Mucosa of descending colon (tissue), 3 donors: ENCODE measurements around the gene HIRIP3. TPM values are rescaled to one million over a fixed set of nuclear protein-coding genes. Genes with fewer than 3 reads are reported as not detected.

Source experiments
- ATAC-seq: fragments of 200-7000 bp; cut with Tn5 transposase; one replicate; pipeline ENCODE4 v1.9.1; 2020; ENCODE audit warnings: mild to moderate bottlenecking, moderate library complexity
- DNase-seq, 3 donors: peaks; one replicate each; pipeline ENCODE4 v3.0.0-alpha.2; 2020
- H3K36me3 ChIP-seq: fragments of 200-600 bp; one replicate; pipeline ENCODE4 v1.8.0; 2021; ENCODE audit warnings: low read depth, mild to moderate bottlenecking
- H3K4me1 ChIP-seq: fragments of 200-600 bp; one replicate; pipeline ENCODE4 v1.8.0; 2021; ENCODE audit warnings: low read depth, mild to moderate bottlenecking
- H3K4me3 ChIP-seq: fragments of 200-600 bp; one replicate; pipeline ENCODE4 v1.8.0; 2021; ENCODE audit warnings: mild to moderate bottlenecking
- H3K9me3 ChIP-seq: fragments of 200-600 bp; one replicate; pipeline ENCODE4 v1.8.0; 2021; ENCODE audit warnings: mild to moderate bottlenecking
- intact Hi-C, 2 donors: fragments of 100-400 bp; cut with DNase I in 1 of 2; cut with micrococcal nuclease in 1 of 2; formaldehyde crosslinking; loops; one replicate each; pipeline versions ENCODE4 v1.11.0 to v1.11.1; 2022; cut with DNase I, micrococcal nuclease
- total RNA-seq, 3 donors: library from RNA; stranded (reverse); fragmentation: NEBNext Ultra II Directional in 2 of 3; extraction: Animal tissue kit (Norgen Biotek cat#: 25700) in 2 of 3; gene quantifications; one replicate each; pipeline versions ENCODE4 v1.2.1 to v1.2.4, GENCODE V29; 2021 to 2023
- TF ChIP-seq, protein P1 (sequence below): fragments of 200-600 bp; IDR thresholded peaks from one replicate; pipeline ENCODE4 v1.8.0; 2022; ENCODE audit warnings: antibody characterized with exemption, mild to moderate bottlenecking
- donor health status: DM: no; HTN: no; CAD: no; lungs with moderate emphysema.
- donor health status: DM: no; HTN: no; CAD: no.
- donor health status: DM: no; HTN: yes; CAD: no.

HIRIP3 gene
- total RNA-seq, 3 donors from 2014 or later, result 11.3 to 21.3 (median 11.9) TPM

DNA sequence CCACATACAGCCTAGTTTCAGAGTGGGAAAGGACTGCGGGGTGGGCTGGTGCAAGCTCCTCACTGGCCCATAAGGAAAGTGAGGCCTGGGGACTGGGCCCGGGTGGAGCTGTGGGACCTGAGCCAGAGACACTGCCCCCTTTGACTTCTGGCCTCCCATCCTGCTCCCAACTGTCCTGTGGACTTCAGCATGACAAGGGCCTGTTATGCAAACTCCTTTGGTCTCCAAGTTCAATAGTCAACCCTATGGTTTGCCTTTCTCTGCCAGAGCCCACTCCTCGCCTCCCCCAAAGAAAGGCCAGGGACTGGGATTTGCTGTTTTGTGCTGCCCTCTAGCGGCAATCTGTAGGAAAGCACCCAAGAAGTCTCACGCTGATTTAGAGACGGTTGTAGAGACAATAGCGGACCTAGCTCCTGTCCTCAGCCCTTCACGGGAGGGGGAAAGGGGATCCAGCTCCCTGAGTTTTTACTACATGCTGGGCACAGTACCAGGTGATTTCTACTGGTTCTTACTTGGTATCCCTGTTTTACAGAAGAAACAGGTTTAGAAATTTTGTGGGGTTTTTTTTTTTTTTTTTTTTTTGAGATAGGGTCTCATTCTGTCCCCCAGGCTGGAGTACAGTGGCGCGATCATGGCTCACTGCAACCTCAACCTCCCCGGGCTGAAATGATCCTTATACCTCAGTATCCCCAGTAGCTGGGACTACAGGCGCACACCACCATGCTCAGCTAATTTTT is 36.8 kb upstream of the HIRIP3 start:
- H3K9me3 ChIP-seq, result no peaks in the 10 kb centered on the region
- H3K4me3 ChIP-seq, result no peak overlapping the region
- peaks cover 3% of the 10 kb centered on the region for H3K4me1 ChIP-seq
- H3K36me3 ChIP-seq, result no peaks in the 10 kb centered on the region
- ATAC-seq (peak; percentile 75), DNase-seq (peak in 1 of 3 donors; percentile 61)
- TF ChIP-seq, protein P1, sequence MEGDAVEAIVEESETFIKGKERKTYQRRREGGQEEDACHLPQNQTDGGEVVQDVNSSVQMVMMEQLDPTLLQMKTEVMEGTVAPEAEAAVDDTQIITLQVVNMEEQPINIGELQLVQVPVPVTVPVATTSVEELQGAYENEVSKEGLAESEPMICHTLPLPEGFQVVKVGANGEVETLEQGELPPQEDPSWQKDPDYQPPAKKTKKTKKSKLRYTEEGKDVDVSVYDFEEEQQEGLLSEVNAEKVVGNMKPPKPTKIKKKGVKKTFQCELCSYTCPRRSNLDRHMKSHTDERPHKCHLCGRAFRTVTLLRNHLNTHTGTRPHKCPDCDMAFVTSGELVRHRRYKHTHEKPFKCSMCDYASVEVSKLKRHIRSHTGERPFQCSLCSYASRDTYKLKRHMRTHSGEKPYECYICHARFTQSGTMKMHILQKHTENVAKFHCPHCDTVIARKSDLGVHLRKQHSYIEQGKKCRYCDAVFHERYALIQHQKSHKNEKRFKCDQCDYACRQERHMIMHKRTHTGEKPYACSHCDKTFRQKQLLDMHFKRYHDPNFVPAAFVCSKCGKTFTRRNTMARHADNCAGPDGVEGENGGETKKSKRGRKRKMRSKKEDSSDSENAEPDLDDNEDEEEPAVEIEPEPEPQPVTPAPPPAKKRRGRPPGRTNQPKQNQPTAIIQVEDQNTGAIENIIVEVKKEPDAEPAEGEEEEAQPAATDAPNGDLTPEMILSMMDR, result peak; percentile 65
- intact Hi-C loops, result no loop called here

DNA sequence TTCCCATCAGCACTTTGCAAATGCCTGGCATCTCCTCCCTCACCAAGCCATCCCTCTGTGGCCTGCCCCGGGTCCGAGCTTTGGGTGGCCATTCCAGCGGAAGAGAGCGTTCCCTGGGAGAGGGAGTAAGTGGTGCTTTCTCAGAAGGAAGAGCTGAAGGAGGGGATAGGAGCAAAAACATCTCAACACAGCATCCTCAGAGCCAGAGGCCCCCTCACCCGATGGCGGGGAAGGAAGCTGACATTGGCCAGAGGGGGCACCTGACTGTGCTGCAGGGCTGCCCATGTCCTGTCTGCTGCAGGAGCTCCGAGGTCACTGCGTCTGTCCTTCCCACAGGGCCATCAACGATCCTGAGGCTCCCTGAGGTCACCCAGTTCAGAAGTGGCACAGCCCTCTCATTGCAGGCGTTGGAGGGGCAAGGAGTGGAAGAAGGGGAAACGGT is 36.1 kb upstream of the HIRIP3 start:
- TF ChIP-seq, protein P1, result no peak
- H3K4me1 ChIP-seq, result peaks cover 3% of the 10 kb centered on the region
- no peaks in the 10 kb centered on the region for H3K36me3 ChIP-seq
- H3K9me3 ChIP-seq, result no peaks in the 10 kb centered on the region
- no peak overlapping the region for H3K4me3 ChIP-seq
- intact Hi-C loops, result no loop called here
- DNase-seq, result no peak
- ATAC-seq, result no peak

DNA sequence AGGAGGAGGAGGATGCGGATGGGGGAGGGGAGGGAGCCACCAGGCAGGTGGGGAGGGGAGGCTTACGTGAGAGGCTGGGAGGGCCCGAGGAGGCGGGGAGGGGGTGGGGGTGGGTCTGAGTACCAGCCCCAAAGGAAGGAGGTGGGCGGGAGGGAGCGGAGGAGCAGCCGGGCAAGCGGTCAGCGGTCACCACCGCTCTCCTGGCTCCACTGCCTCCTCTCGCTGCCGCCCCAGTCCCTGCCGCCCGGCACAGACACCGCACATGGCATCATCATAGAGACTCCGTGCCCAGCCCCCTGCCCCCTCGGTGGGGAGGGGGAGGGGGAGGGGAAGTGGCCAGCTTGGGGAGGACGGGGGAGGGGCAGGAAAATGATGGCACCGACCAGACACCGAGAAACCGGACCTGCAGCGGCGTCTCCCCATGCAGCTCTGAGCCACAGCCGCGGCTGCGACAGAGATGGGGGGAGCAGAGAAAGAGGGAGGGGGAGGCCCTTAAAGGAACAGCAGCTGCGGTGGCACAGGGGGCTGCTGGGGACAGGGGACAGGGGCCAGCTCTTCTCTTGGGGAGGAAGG is 35.5 kb upstream of the HIRIP3 start, which contains the start of gene TLCD3B:
Gene TLCD3B (minus strand): TSS at position 431 of the 573 bp plus-strand sequence. CDS start 744 bp downstream, outside the sequence.
- Histone ChIP-seq H3K4me3 (no peak within 1 kb of the TSS), H3K9me3 (no peaks in the 10 kb centered on the region), H3K36me3 (no peaks in the 10 kb centered on the region), H3K4me1 (peaks cover 3% of the 10 kb centered on the region)
- intact Hi-C loops, result no loop called here
- TF ChIP-seq, protein P1, result no peak
- ATAC-seq, result peak; percentile 9
- DNase-seq, result no peak

DNA sequence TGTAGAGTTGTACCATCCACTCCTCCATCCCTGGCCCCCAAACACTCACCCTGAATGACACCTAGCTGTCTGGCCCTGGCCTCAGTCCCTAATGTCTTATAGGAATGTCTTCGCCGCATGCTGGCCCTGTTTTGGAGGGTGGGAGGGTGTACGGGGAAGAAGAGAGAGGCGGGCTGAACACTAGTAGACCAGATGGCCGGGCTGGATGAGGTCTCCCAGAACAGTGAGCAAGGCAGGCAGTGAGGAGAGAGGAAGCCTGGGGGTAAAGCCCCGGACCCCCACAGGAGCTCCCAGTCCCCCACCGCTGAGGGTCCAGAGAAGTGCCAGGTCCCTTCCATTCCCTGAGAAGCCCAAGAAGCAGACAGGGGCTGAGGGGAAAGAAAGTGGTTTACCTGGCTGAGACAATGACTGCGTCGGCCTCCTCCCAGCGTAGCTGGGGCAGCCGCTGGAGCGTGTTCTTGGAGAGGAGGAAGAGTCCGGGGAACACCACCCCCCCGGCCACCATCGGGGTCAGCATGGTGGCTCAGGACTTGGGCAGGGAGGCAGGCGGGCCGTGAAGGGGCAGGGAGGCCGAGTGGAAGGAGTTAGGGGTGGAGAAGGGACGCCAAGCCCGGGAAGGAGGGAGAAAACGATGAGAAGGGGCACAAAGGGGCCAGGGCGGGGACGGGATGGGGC is 34.7 kb upstream of the HIRIP3 start:
- ATAC-seq, result no peak
- intact Hi-C loops, result no loop called here
- H3K4me1 ChIP-seq, result peaks cover 3% of the 10 kb centered on the region
- H3K4me3 ChIP-seq, result no peak overlapping the region
- H3K9me3 ChIP-seq, result no peaks in the 10 kb centered on the region
- TF ChIP-seq, protein P1, result no peak
- no peaks in the 10 kb centered on the region for H3K36me3 ChIP-seq
- DNase-seq, result no peak

DNA sequence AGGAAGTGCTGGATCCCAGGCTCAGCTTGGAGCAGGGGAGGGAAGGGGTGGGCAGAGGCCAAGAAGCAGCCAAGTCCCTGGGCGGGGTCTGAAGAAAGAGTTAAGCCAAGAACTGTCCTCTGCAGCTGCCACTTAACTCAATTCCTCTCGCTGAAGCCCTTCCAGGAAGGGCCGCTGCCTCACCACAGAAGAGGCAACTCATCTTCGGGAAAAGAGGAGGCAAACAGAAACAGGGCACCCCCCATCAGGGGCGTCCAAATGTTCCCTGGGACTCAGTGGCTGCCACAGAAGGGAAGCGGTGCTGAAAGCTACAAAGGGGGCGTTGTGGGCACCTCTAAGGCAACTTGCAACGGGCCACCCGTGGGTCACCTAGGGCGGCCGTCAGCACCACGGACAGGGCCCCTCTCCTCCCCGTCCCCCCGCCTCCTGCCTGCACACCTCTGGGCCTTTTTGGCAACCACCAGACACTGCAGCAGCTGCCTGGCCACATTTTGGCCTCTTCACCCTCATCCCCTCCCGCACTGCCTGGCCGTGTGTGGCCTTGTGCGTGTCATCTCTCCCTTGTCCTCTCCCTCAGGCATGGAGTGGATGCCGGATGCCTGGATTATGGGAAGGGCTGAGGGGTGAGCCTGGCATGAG is 33.1 kb upstream of the HIRIP3 start:
- no peaks in the 10 kb centered on the region for H3K9me3 ChIP-seq
- TF ChIP-seq, protein P1, result no peak
- H3K4me1 ChIP-seq, result peaks cover 3% of the 10 kb centered on the region
- DNase-seq (no peak), ATAC-seq (peak; percentile 31)
- no peaks in the 10 kb centered on the region for H3K36me3 ChIP-seq
- no peak overlapping the region for H3K4me3 ChIP-seq
- intact Hi-C loops, result loop anchor here in 1 of 2 donors (10.0 kb wide), 1 partner anchor 324 kb away; no protein-coding TSS in a partner anchor
